Mucosa of rectum (tissue), 2 donors: ENCODE measurements around the gene DPEP3.

Experiments used
- H3K27ac ChIP-seq, 2 donors: one replicate each; pipeline ENCODE4 v1.7.0; 2013; ENCODE audit warnings: inconsistent platforms in 2 of 2, low read depth in 2 of 2, low read length in 2 of 2
- H3K27me3 ChIP-seq, 2 donors: one replicate each; pipeline ENCODE4 v1.7.0; 2013; ENCODE audit warnings: low read length in 2 of 2; ENCODE audit not compliant: control insufficient read depth in 2 of 2, insufficient read depth in 2 of 2
- H3K36me3 ChIP-seq, 2 donors: one replicate each; pipeline ENCODE4 v1.7.0; 2013; ENCODE audit warnings: low read length in 2 of 2; ENCODE audit not compliant: control insufficient read depth in 2 of 2, insufficient read depth in 2 of 2
- H3K4me1 ChIP-seq, 2 donors: one replicate each; pipeline ENCODE4 v1.7.0; 2013; ENCODE audit warnings: low read length in 2 of 2, mild to moderate bottlenecking in 1 of 2; ENCODE audit not compliant: control insufficient read depth in 2 of 2, insufficient read depth in 2 of 2
- H3K4me3 ChIP-seq, 2 donors: one replicate each; pipeline ENCODE4 v1.7.0; 2013; ENCODE audit warnings: low read length in 2 of 2
- H3K9ac ChIP-seq, 2 donors: one replicate each; pipeline ENCODE4 v1.7.0; 2013; ENCODE audit warnings: low read length in 2 of 2, low read depth in 1 of 2, mild to moderate bottlenecking in 1 of 2
- H3K9me3 ChIP-seq, 2 donors: one replicate each; pipeline ENCODE4 v1.7.0; 2013; ENCODE audit warnings: low read length in 2 of 2; ENCODE audit not compliant: control insufficient read depth in 2 of 2
- donor health status: healthy.
- donor health status: Normal muscosa, but diverticular disease.

DPEP3 gene

DNA sequence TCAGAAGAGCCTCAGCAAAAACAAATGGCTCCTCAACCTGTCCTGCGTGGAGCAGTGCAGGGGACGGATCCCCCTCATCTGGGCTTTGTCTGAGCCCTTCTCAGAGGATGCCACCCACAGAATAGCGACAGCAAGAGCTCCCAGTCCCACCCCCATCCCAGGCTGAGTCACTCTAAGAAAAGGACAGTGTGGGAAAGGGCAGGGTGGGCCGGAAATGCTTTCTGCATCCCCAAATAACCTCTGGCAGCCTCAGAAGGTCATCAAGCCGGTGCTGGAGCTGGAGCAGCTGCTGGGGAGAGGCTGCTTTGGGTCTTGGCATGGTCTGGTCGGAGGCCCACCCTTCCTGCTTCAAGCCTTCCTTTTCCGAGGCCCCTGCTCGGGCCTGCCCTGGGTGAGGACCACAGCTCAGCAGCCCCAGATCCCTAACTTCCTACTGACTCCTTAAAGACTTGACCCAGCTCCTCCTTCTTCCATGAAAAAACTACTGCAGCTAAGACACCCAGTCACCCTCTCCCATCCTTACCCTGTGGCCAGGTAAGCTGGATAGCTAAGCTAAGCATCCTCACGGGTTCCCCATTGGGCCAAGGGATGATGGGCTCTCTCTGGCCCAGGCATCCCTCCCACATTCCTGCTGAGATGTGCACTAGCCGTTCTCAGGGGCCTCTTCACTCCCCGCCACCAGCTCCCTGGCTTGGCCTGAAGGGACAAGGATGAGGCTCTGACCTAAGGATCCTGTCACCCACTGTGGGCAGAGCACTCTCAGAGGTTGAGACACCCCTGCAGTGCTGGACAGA lies 20.6 kb downstream of the DPEP3 start:
- no peaks in the 10 kb centered on the region for H3K27me3 ChIP-seq
- H3K27ac ChIP-seq = peak overlapping the region; percentile 44 to 47
- no peak overlapping the region for H3K4me3 ChIP-seq
- H3K4me1 ChIP-seq = peaks cover 11 to 15% of the 10 kb centered on the region in 2 donors
- no peak overlapping the region for H3K9ac ChIP-seq
- H3K9me3 ChIP-seq = no peaks in the 10 kb centered on the region
- H3K36me3 ChIP-seq = peaks cover 0 to 28% of the 10 kb centered on the region in 2 donors

DNA sequence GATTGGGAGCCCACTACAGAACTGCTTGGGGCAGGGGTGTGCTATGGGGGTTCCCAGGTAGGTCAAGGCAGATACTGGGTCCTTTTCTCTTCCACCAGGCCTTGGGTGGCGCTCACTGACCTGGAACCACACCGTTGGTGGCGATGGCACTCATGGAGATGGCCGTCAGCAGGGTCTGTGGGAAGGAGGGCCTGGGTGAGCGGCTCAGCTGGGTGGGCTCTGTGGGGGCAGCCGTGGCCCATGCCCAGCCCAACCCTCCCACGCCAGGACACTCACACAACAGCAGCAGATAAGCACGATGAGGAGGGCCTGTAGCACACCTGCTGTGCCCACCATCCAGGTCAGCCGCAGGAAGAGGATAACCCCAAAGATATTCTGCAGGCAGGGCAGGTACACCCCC lies 22.7 kb downstream of the DPEP3 start:
- Histone ChIP-seq H3K9ac (no peak overlapping the region), H3K4me1 (peaks cover 7 to 15% of the 10 kb centered on the region in 2 donors), H3K27ac (no peak overlapping the region), H3K9me3 (no peaks in the 10 kb centered on the region), H3K4me3 (no peak overlapping the region), H3K27me3 (no peaks in the 10 kb centered on the region), H3K36me3 (peaks cover 0 to 30% of the 10 kb centered on the region in 2 donors)

DNA sequence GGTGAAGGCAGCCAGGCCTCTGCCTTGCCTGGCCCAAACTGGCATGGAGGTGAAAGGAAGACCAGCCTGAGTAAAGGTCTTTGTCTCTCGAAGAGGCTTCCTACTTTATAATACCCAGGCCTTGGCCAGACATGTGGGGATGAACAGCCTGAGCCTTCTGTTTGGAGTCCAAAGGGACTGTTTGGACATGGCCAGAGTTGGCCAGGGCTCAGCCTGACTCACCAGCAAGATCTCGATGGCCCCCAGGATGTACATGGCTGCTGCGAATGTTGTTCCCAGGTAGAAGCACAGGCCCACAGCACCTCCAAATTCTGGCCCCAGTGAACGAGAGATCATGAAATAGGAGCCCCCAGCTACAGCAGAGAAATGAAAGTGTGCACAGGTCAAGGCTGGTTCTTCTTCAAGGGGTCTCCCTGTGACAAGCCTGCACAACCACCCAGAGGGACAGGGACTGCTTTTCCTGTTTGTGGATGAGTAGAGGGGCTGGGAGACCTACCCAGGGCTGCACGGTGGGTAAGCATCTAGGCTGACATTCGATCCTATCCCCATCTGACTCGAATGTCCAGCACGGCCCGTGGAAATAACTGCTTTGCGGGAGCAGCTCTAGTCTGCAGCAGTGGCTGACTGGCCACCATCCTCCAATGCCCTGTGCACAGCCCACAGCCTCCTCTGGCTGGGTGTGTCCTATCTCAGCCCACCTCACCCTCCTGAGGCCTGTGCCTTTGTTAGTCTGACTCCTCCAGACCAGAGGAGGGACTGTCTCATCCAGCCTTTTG lies 25.7 kb downstream of the DPEP3 start:
- no peaks in the 10 kb centered on the region for H3K9me3 ChIP-seq
- H3K4me1 ChIP-seq = peaks cover 0 to 12% of the 10 kb centered on the region in 2 donors
- no peak overlapping the region for H3K27ac ChIP-seq
- peaks cover 1 to 25% of the 10 kb centered on the region in 2 donors for H3K36me3 ChIP-seq
- H3K27me3 ChIP-seq = no peaks in the 10 kb centered on the region
- no peak overlapping the region for H3K9ac ChIP-seq
- H3K4me3 ChIP-seq = no peak overlapping the region

DNA sequence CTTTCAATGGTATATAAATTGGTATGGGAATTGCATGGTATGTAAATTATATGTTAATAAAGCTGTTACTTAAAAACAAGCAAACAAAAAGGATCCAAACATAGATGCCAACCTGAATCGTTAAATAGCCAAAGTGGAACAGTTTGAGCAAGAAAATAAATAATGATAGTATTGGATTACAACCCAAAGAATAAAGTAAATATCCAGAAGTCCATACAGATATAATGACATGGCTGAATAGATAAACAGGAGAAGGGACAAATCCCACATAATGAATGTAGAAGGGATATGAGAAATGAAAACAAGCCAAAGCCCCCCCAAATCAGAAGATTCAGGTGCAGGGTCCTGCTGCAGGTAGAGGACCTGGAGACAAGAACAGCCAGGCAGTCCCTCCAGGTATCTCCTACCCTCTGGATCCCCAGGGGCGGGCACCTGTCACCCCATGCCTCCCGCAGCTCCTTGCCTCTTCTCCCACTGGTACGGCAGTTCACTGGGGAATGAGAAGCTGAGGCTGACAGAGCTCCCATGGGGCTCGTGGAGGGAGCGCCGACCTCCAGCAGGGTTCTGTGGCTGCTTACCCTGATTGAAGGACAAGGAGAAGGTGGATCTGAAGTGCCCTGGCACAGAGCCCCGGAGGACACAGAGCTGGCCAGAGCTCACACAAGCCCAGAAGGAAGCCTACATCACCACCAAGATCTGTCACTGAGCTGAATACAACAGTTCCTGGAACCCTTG lies 26.5 kb downstream of the DPEP3 start:
- Histone ChIP-seq H3K4me1 (peaks cover 0 to 6% of the 10 kb centered on the region in 2 donors), H3K9ac (no peak overlapping the region), H3K4me3 (no peak overlapping the region), H3K27me3 (no peaks in the 10 kb centered on the region), H3K9me3 (no peaks in the 10 kb centered on the region), H3K36me3 (peaks cover 2 to 29% of the 10 kb centered on the region in 2 donors), H3K27ac (no peak overlapping the region)

DNA sequence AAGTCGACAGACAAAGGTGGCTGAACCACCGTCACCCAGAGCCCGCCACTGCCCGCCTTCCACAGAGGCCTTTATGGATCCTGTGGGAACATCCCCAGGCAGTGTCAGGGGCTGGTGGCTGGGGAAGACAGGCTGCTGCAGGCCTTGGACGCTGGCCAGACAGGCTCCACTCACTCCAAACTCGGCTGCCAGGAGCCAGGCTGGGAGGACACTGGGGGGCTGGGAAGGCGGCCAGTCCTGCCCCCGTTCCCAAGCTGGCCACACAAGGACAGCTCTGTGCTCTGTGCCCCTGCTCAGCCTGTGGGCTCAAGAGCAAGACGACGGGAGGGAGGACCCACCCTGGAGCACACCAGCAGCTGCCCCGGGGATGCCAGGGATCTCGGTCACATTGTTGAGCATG lies 28.8 kb downstream of the DPEP3 start:
- no peak overlapping the region for H3K27ac ChIP-seq
- no peaks in the 10 kb centered on the region for H3K9me3 ChIP-seq
- no peak overlapping the region for H3K4me3 ChIP-seq
- no peak overlapping the region for H3K9ac ChIP-seq
- peaks cover 0 to 6% of the 10 kb centered on the region in 2 donors for H3K4me1 ChIP-seq
- H3K36me3 ChIP-seq = peaks cover 2 to 37% of the 10 kb centered on the region in 2 donors
- H3K27me3 ChIP-seq = no peaks in the 10 kb centered on the region

DNA sequence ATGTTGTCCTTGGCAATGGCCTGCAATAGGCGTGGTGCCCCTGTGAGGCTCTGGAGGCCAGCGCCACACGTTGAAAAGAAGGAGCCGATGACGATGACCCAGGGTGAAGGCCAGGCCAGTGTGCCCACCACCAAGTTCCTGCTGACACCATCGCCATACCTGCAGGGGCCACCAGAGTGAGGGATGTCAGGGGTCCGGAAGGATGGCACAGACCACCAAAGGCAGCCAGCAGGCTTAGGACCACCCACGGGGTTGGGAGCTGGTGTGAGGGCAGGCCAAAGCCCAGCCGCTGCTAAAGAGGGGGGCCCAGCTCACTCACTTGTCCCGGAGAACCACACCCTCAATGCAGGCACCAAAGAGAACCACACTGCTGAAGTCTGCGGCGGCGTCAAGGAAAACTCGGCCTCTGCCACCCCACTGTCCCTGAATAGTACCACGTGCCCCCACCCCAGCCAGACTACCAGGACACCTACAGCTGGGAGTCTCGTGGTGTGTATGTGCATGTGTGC lies 29.9 kb downstream of the DPEP3 start:
- H3K4me1 ChIP-seq = peaks cover 0 to 6% of the 10 kb centered on the region in 2 donors
- H3K4me3 ChIP-seq = no peak overlapping the region
- H3K27me3 ChIP-seq = no peaks in the 10 kb centered on the region
- no peaks in the 10 kb centered on the region for H3K9me3 ChIP-seq
- H3K27ac ChIP-seq = no peak overlapping the region
- H3K9ac ChIP-seq = no peak overlapping the region
- peaks cover 6 to 48% of the 10 kb centered on the region in 2 donors for H3K36me3 ChIP-seq

DNA sequence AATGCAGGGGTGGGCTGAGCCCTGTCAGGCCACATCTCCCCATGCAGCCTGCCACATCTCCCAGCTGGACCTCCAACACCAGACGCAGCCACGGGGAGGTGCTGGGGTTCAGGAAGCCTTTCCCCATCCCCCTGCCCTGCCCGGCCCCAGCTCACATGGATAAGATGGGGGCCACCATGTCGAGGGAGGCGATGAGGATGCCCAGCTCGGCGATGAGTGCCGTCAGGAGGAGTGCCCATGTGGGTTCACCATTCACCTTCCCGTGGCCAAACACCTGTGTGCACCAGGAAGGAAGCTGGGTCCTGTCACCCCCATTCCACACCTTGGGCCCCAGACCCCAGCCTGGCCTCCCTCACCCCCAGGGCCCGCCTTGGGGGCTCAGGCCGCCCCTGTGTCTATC lies 30.7 kb downstream of the DPEP3 start:
- Histone ChIP-seq H3K4me1 (peaks cover 1 to 9% of the 10 kb centered on the region in 2 donors), H3K9me3 (no peaks in the 10 kb centered on the region), H3K9ac (no peak overlapping the region), H3K27me3 (no peaks in the 10 kb centered on the region), H3K36me3 (peaks cover 6 to 54% of the 10 kb centered on the region in 2 donors), H3K4me3 (no peak overlapping the region), H3K27ac (no peak overlapping the region)

DNA sequence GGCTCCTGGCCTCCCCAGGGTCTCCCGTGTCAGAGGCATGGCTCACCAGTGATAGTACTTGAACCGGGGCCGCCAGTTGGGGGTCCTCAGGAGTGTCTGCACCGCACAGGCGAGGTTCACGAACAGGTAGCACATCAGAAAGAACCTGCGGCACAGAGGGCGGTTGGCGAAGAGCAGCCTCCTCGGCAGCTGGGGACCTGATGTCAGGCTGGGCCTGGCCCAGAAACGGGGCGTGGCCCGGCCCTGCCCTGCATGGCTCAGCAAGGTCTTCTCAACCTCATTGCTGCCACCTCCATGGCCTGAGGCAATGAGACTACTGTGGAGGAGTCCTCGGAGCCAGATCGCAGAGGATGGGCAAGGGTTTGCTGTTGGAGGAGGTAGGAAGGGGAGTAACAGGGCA lies 32.3 kb downstream of the DPEP3 start:
- Histone ChIP-seq H3K27me3 (no peaks in the 10 kb centered on the region), H3K9me3 (no peaks in the 10 kb centered on the region), H3K4me3 (no peak overlapping the region), H3K36me3 (peaks cover 6 to 52% of the 10 kb centered on the region in 2 donors), H3K4me1 (peaks cover 11 to 14% of the 10 kb centered on the region in 2 donors), H3K9ac (no peak overlapping the region), H3K27ac (no peak overlapping the region)

DNA sequence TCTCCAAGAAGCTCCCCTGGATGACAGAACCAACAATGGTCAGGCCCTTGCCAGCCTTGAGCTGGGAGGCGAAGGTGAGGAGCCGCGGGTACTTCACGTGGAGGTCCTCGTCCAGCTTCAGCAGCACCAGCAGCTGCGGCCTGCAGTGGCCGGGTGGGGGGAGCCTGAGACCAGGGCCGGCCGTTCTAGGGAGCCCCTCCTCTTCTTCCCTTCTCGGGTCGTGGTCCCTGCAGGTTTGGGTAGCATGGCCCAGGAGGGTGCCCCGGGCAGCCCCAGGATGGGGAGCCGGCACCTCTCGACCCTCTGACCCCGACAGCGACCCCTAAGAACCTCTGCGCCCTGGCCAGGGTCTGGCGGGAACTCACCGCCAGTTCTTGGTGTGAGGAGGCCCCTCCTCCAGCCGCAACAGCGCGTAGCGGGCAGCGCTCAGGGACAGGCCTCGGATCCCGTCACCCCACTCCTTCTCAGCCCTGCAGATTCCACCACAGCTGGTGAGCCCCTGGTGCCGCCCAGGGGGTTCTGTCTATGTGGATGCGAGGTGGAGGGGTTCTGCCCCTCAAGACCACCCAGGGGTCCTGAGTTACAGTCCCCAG lies 33.2 kb downstream of the DPEP3 start:
- H3K36me3 ChIP-seq = peaks cover 6 to 53% of the 10 kb centered on the region in 2 donors
- no peaks in the 10 kb centered on the region for H3K27me3 ChIP-seq
- H3K4me3 ChIP-seq = no peak overlapping the region
- no peaks in the 10 kb centered on the region for H3K9me3 ChIP-seq
- H3K27ac ChIP-seq = no peak overlapping the region
- peaks cover 11 to 14% of the 10 kb centered on the region in 2 donors for H3K4me1 ChIP-seq
- no peak overlapping the region for H3K9ac ChIP-seq
